HEK293 (cell line): ENCODE results near the gene C2orf76.

Experiments used
- CTCF ChIA-PET: fragments of 350-600 bp; formaldehyde crosslinking; extraction: SDS; loops from one replicate; lab custom pipeline; 2021; ENCODE audit warnings: antibody characterized with exemption; lab: Yijun Ruan, JAX
- POLR2A ChIA-PET: fragments of 300-600 bp; formaldehyde crosslinking; extraction: SDS; loops from one replicate; lab custom pipeline; 2020; ENCODE audit warnings: antibody characterized with exemption, inconsistent platforms; lab: Yijun Ruan, JAX
- H3K27ac ChIP-seq: fragments of 200-500 bp; sonication (Bioruptor generic); 2 replicates; pipeline ENCODE4 v1.5.1; 2014; ENCODE audit warnings: low read depth, low read length, control low read depth, inconsistent platforms; ENCODE audit errors: extremely low read depth
- H3K36me3 ChIP-seq, 2 experiments: fragments of 200-500 bp in 1 of 2; sonication (Bioruptor generic) in 1 of 2; 1 replicate in 1 of 2; 2 replicates in 1 of 2; pipeline ENCODE4 v1.5.1; 2014 to 2017; ENCODE audit warnings: inconsistent platforms in 2 of 2, low read length in 2 of 2; ENCODE audit not compliant: control insufficient read depth in 2 of 2, insufficient read depth in 1 of 2
- H3K4me1 ChIP-seq: fragments of 200-500 bp; sonication (Bioruptor generic); 2 replicates; pipeline ENCODE4 v1.5.1; 2014; ENCODE audit warnings: mild to moderate bottlenecking, low read length, inconsistent platforms; ENCODE audit not compliant: control insufficient read depth, insufficient read depth
- H3K4me3 ChIP-seq: 2 replicates; pipeline ENCODE4 v1.5.1; 2011; ENCODE audit warnings: low read depth, mild to moderate bottlenecking, control low read depth, low read length, moderate library complexity
- H3K9me3 ChIP-seq: fragments of 200-500 bp; sonication (Bioruptor generic); 2 replicates; pipeline ENCODE4 v1.5.1; 2014; ENCODE audit warnings: low read depth, low read length, inconsistent platforms; ENCODE audit not compliant: control insufficient read depth, insufficient read depth
- EGR2 ChIP-seq: fragments of 450-650 bp; formaldehyde crosslinking; IDR thresholded peaks from 2 replicates; pipeline ENCODE4 v1.5.1; 2016; ENCODE audit warnings: low read depth, missing biosample characterization, missing genetic modification characterization
- GFI1B ChIP-seq: fragments of 450-650 bp; formaldehyde crosslinking; IDR thresholded peaks from 2 replicates; pipeline ENCODE4 v1.5.1; 2016; ENCODE audit warnings: missing biosample characterization, missing genetic modification characterization
- KLF16 ChIP-seq: fragments of 450-650 bp; formaldehyde crosslinking; IDR thresholded peaks from 2 replicates; pipeline ENCODE4 v1.5.1; 2017; ENCODE audit warnings: missing biosample characterization, missing genetic modification characterization
- KLF7 ChIP-seq: fragments of 450-650 bp; formaldehyde crosslinking; IDR thresholded peaks from 2 replicates; pipeline ENCODE4 v1.5.1; 2016; ENCODE audit warnings: missing biosample characterization, missing genetic modification characterization, borderline replicate concordance
- ZFP37 ChIP-seq: fragments of 450-650 bp; formaldehyde crosslinking; IDR thresholded peaks from 2 replicates; pipeline ENCODE4 v1.5.1; 2016; ENCODE audit warnings: missing biosample characterization, missing genetic modification characterization
- ZIC2 ChIP-seq: fragments of 450-650 bp; formaldehyde crosslinking; IDR thresholded peaks from 2 replicates; pipeline ENCODE4 v1.5.1; 2016; ENCODE audit warnings: missing biosample characterization, missing genetic modification characterization
- ZNF148 ChIP-seq: fragments of 450-650 bp; formaldehyde crosslinking; IDR thresholded peaks from 2 replicates; pipeline ENCODE4 v1.5.0; 2017; ENCODE audit warnings: missing biosample characterization, missing genetic modification characterization, borderline replicate concordance
- ZNF292 ChIP-seq: fragments of 450-650 bp; formaldehyde crosslinking; IDR thresholded peaks from 2 replicates; pipeline ENCODE4 v1.5.1; 2016; ENCODE audit warnings: low read depth, missing biosample characterization, missing genetic modification characterization, borderline replicate concordance
- ZNF341 ChIP-seq: fragments of 450-650 bp; formaldehyde crosslinking; IDR thresholded peaks from 2 replicates; pipeline ENCODE4; 2016; ENCODE audit warnings: low read depth, missing biosample characterization, missing genetic modification characterization
- ZNF473 ChIP-seq: fragments of 450-650 bp; formaldehyde crosslinking; IDR thresholded peaks from 2 replicates; pipeline ENCODE4 v1.5.1; 2017; ENCODE audit warnings: missing biosample characterization, missing genetic modification characterization
- ZNF48 ChIP-seq: fragments of 450-650 bp; formaldehyde crosslinking; IDR thresholded peaks from 2 replicates; pipeline ENCODE4 v1.5.1; 2016; ENCODE audit warnings: missing biosample characterization, missing genetic modification characterization
- ZNF513 ChIP-seq: fragments of 450-650 bp; IDR thresholded peaks from 2 replicates; pipeline ENCODE4 v1.5.1; 2018; ENCODE audit warnings: missing biosample characterization, missing genetic modification characterization
- ZNF571 ChIP-seq: fragments of 450-650 bp; formaldehyde crosslinking; IDR thresholded peaks from 2 replicates; pipeline ENCODE4 v1.5.0; 2017; ENCODE audit warnings: missing biosample characterization, missing genetic modification characterization
- ZNF610 ChIP-seq: fragments of 450-650 bp; formaldehyde crosslinking; IDR thresholded peaks from 2 replicates; pipeline ENCODE4 v1.5.1; 2016; ENCODE audit warnings: missing biosample characterization, missing genetic modification characterization, borderline replicate concordance
- ZNF623 ChIP-seq: fragments of 450-650 bp; formaldehyde crosslinking; IDR thresholded peaks from 2 replicates; pipeline ENCODE4 v1.5.1; 2016; ENCODE audit warnings: missing biosample characterization, missing genetic modification characterization
- ZNF624 ChIP-seq: fragments of 450-650 bp; formaldehyde crosslinking; IDR thresholded peaks from 2 replicates; pipeline ENCODE4 v1.5.1; 2017; ENCODE audit warnings: missing biosample characterization, missing genetic modification characterization
- ZNF785 ChIP-seq: fragments of 450-650 bp; formaldehyde crosslinking; IDR thresholded peaks from 2 replicates; pipeline ENCODE4 v1.5.1; 2016; ENCODE audit warnings: missing biosample characterization, missing genetic modification characterization
- ZNF830 ChIP-seq: fragments of 450-650 bp; IDR thresholded peaks from 2 replicates; pipeline ENCODE4 v1.5.0; 2018; ENCODE audit warnings: missing biosample characterization, missing genetic modification characterization, low read depth, mild to moderate bottlenecking, moderate library complexity
- TF ChIP-seq, protein P1 (sequence below): fragments of 450-650 bp; formaldehyde crosslinking; IDR thresholded peaks from 2 replicates; pipeline ENCODE4 v1.5.1; 2016; ENCODE audit warnings: missing biosample characterization, missing genetic modification characterization
- TF ChIP-seq, protein P2 (sequence below): fragments of 450-650 bp; formaldehyde crosslinking; conservative IDR thresholded peaks from 2 replicates; pipeline ENCODE4 v1.5.1; 2016; ENCODE audit warnings: low read depth, missing biosample characterization, missing genetic modification characterization

Gene C2orf76

DNA sequence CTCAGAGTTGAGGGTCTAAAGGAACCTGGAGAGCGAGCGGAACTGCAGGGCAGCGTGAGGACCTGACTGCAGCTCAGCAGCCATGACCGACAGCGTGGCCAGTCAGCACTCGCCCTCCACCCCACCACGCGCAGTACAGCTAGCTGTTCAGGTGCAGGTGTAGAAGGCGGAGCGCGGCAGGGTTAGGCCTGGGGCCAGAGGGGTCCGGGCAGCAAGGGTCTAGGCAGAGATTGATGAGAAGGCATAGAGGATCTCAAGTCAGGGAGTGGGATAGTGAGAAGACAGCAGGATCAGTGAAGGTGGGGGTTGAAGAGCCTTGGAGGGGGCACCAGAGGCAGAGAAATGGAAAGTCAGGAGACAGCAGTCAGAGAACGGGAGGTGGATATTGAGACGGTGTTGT, 72.0 kb downstream of the C2orf76 start (continued):
- no peak for TF ChIP-seq KLF7

- CTCF ChIA-PET, result no interaction called here
- H3K4me3 ChIP-seq, result no peak overlapping the region
- TF ChIP-seq ZIC2, result peak; percentile 59
- TF ChIP-seq, protein P1, sequence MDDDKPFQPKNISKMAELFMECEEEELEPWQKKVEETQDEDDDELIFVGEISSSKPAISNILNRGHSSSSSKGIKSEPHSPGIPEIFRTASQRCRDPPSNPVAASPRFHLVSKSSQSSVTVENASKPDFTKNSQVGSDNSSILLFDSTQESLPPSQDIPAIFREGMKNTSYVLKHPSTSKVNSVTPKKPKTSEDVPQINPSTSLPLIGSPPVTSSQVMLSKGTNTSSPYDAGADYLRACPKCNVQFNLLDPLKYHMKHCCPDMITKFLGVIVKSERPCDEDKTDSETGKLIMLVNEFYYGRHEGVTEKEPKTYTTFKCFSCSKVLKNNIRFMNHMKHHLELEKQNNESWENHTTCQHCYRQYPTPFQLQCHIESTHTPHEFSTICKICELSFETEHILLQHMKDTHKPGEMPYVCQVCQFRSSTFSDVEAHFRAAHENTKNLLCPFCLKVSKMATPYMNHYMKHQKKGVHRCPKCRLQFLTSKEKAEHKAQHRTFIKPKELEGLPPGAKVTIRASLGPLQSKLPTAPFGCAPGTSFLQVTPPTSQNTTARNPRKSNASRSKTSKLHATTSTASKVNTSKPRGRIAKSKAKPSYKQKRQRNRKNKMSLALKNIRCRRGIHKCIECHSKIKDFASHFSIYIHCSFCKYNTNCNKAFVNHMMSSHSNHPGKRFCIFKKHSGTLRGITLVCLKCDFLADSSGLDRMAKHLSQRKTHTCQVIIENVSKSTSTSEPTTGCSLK (tag by site-specific recombination), result no peak
- no peak for TF ChIP-seq ZNF830 (tag by site-specific recombination)
- no peak for TF ChIP-seq ZNF292 (tag by site-specific recombination)
- TF ChIP-seq, all 188 proteins: peak for 1
- no peaks in the 10 kb centered on the region for H3K36me3 ChIP-seq
- 0 out of 2 replicates have a peak, but pooled peaks cover 3% of the 10 kb centered on the region for H3K4me1 ChIP-seq
- H3K27ac ChIP-seq, result no peak overlapping the region
- POLR2A ChIA-PET, result no interaction called here
- no peaks in the 10 kb centered on the region for H3K9me3 ChIP-seq
These were observed 72.7 kb downstream of the C2orf76 start for GRCh38 chr2:119293900-119294299.

GRCh38 chr2:119293254-119293653, 73.4 kb downstream of the C2orf76 start:
- H3K9me3 ChIP-seq, result no peaks in the 10 kb centered on the region

GRCh38 chr2:119292226-119292625, 74.4 kb downstream of the C2orf76 start:
- H3K9me3 ChIP-seq, result no peaks in the 10 kb centered on the region
- no peak overlapping the region for H3K4me3 ChIP-seq
- no peak overlapping the region for H3K27ac ChIP-seq
- ChIA-PET POLR2A (no interaction called here), CTCF (interaction anchor here (0.6 to 3.4 kb wide), 3 partner anchors 10 to 72 kb away, joined by 3 to 33 read pairs (median 3); no protein-coding TSS in a partner anchor)
- H3K4me1 ChIP-seq, result 0 out of 2 replicates have a peak, but pooled peaks cover 3% of the 10 kb centered on the region
- H3K36me3 ChIP-seq, result no peaks in the 10 kb centered on the region
- no peak for TF ChIP-seq ZNF785 (tag by site-specific recombination)
- no peak for TF ChIP-seq EGR2 (tag by site-specific recombination)
- no peak for TF ChIP-seq ZNF473 (tag by site-specific recombination)
- TF ChIP-seq GFI1B (tag by site-specific recombination), result no peak
- TF ChIP-seq ZNF341 (tag by site-specific recombination), result no peak
- TF ChIP-seq, protein P2, sequence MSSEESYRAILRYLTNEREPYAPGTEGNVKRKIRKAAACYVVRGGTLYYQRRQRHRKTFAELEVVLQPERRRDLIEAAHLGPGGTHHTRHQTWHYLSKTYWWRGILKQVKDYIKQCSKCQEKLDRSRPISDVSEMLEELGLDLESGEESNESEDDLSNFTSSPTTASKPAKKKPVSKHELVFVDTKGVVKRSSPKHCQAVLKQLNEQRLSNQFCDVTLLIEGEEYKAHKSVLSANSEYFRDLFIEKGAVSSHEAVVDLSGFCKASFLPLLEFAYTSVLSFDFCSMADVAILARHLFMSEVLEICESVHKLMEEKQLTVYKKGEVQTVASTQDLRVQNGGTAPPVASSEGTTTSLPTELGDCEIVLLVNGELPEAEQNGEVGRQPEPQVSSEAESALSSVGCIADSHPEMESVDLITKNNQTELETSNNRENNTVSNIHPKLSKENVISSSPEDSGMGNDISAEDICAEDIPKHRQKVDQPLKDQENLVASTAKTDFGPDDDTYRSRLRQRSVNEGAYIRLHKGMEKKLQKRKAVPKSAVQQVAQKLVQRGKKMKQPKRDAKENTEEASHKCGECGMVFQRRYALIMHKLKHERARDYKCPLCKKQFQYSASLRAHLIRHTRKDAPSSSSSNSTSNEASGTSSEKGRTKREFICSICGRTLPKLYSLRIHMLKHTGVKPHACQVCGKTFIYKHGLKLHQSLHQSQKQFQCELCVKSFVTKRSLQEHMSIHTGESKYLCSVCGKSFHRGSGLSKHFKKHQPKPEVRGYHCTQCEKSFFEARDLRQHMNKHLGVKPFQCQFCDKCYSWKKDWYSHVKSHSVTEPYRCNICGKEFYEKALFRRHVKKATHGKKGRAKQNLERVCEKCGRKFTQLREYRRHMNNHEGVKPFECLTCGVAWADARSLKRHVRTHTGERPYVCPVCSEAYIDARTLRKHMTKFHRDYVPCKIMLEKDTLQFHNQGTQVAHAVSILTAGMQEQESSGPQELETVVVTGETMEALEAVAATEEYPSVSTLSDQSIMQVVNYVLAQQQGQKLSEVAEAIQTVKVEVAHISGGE (tag by site-specific recombination), result no peak
- TF ChIP-seq ZNF48, result no peak
- TF ChIP-seq ZNF624, result no peak
- no peak for TF ChIP-seq ZNF513 (tag by site-specific recombination)
- no peak for TF ChIP-seq KLF16 (tag by site-specific recombination)

More at GRCh38 chr2:119293254-119293653, 73.4 kb downstream of the C2orf76 start:
- CTCF ChIA-PET, result interaction anchor here (1.5 kb wide), 1 partner anchor 9 kb away, joined by 3 read pairs; no protein-coding TSS in a partner anchor
- H3K27ac ChIP-seq, result no peak overlapping the region
- H3K36me3 ChIP-seq, result no peaks in the 10 kb centered on the region
- POLR2A ChIA-PET, result no interaction called here
- 0 out of 2 replicates have a peak, but pooled peaks cover 3% of the 10 kb centered on the region for H3K4me1 ChIP-seq
- TF ChIP-seq ZNF571 (no peak), ZFP37 (no peak), ZNF623 (peak; percentile 85), ZNF473 (tag by site-specific recombination) (no peak), ZNF148 (no peak), ZNF610 (tag by site-specific recombination) (no peak)
- no peak overlapping the region for H3K4me3 ChIP-seq
